Chondrocyte (in vitro differentiated cells): ENCODE data around the gene TTC33. TPM values are rescaled to one million over a fixed set of nuclear protein-coding genes. Genes with fewer than 3 reads are reported as not detected.
A peak's percentile ranks its signal among the peaks of the same experiment; 100 is the strongest.

ENCODE experiments used
- DNase-seq: peaks from one replicate; pipeline ENCODE4 v3.0.0; 2021; ENCODE audit warnings: mixed read lengths, low spot score
- H3K27ac Mint-ChIP-seq: one replicate; pipeline ENCODE4 v1.8.0; 2021; ENCODE audit warnings: mild to moderate bottlenecking, moderate library complexity, mixed read lengths; ENCODE audit not compliant: unreplicated experiment
- H3K27me3 Mint-ChIP-seq: 2 replicates; pipeline ENCODE4 v1.8.0; 2021; ENCODE audit warnings: low read depth, mixed read lengths
- H3K36me3 Mint-ChIP-seq: 2 replicates; pipeline ENCODE4 v1.8.0; 2021; ENCODE audit warnings: low read depth, mixed read lengths
- H3K4me1 Mint-ChIP-seq: 2 replicates; pipeline ENCODE4 v1.8.0; 2021; ENCODE audit warnings: low read depth, mild to moderate bottlenecking, mixed read lengths
- H3K4me3 Mint-ChIP-seq: one replicate; pipeline ENCODE4 v1.8.0; 2021; ENCODE audit warnings: mild to moderate bottlenecking, moderate library complexity, mixed read lengths; ENCODE audit not compliant: unreplicated experiment
- H3K9me3 Mint-ChIP-seq: 2 replicates; pipeline ENCODE4 v1.8.0; 2021; ENCODE audit warnings: low read depth, mixed read lengths
- CTCF ChIP-seq: fragments of 200-600 bp; sonication (generic); IDR thresholded peaks from 2 replicates; pipeline ENCODE4 v1.5.0; 2021; ENCODE audit warnings: antibody characterized with exemption, mild to moderate bottlenecking, moderate library complexity
- total RNA-seq: library from RNA; stranded (reverse); gene quantifications from 3 replicates; pipeline ENCODE4 v1.2.1, GENCODE V29; 2021

TTC33 gene
- total RNA-seq, 1 donor from 2014 or later = 14.3 TPM

GRCh38 chr5:40480392-40480791, 275.4 kb downstream of the TTC33 start:
- Mint-ChIP-seq H3K4me1 (peaks cover 20% of the 10 kb centered on the region), H3K27me3 (no peaks in the 10 kb centered on the region), H3K4me3 (no peak overlapping the region), H3K27ac (no peak overlapping the region), H3K36me3 (no peaks in the 10 kb centered on the region), H3K9me3 (no peaks in the 10 kb centered on the region)
- DNase-seq = no peak
- TF ChIP-seq CTCF = no peak

GRCh38 chr5:40479939-40480338, 275.8 kb downstream of the TTC33 start:
- no peaks in the 10 kb centered on the region for H3K36me3 Mint-ChIP-seq
- no peak overlapping the region for H3K27ac Mint-ChIP-seq
- TF ChIP-seq CTCF = no peak
- no peak for DNase-seq
- H3K9me3 Mint-ChIP-seq = no peaks in the 10 kb centered on the region
- H3K4me3 Mint-ChIP-seq = no peak overlapping the region
- no peaks in the 10 kb centered on the region for H3K27me3 Mint-ChIP-seq
- H3K4me1 Mint-ChIP-seq = peaks cover 20% of the 10 kb centered on the region

- no peak for TF ChIP-seq CTCF
- no peaks in the 10 kb centered on the region for H3K27me3 Mint-ChIP-seq
- no peak for DNase-seq
- H3K9me3 Mint-ChIP-seq = no peaks in the 10 kb centered on the region
- H3K36me3 Mint-ChIP-seq = no peaks in the 10 kb centered on the region
- no peak overlapping the region for H3K4me3 Mint-ChIP-seq
- no peak overlapping the region for H3K27ac Mint-ChIP-seq
- peaks cover 20% of the 10 kb centered on the region for H3K4me1 Mint-ChIP-seq
Measured at GRCh38 chr5:40478766-40479165, 277.0 kb downstream of the TTC33 start.

- DNase-seq = no peak
- no peak for TF ChIP-seq CTCF
- H3K9me3 Mint-ChIP-seq = peaks cover 2% of the 10 kb centered on the region
- H3K27ac Mint-ChIP-seq = peak overlapping the region; percentile 37
- peaks cover 20% of the 10 kb centered on the region for H3K4me1 Mint-ChIP-seq
- H3K27me3 Mint-ChIP-seq = no peaks in the 10 kb centered on the region
- no peak overlapping the region for H3K4me3 Mint-ChIP-seq
- no peaks in the 10 kb centered on the region for H3K36me3 Mint-ChIP-seq
Measured at GRCh38 chr5:40477856-40478546, 277.8 kb downstream of the TTC33 start.

- no peak overlapping the region for H3K27ac Mint-ChIP-seq
- peaks cover 15% of the 10 kb centered on the region for H3K27me3 Mint-ChIP-seq
- peaks cover 2% of the 10 kb centered on the region for H3K9me3 Mint-ChIP-seq
- TF ChIP-seq CTCF = no peak
- DNase-seq = no peak
- H3K4me1 Mint-ChIP-seq = peaks cover 20% of the 10 kb centered on the region
- peaks cover 7% of the 10 kb centered on the region for H3K36me3 Mint-ChIP-seq
- no peak overlapping the region for H3K4me3 Mint-ChIP-seq
Measured at GRCh38 chr5:40475561-40475960, 280.2 kb downstream of the TTC33 start.
